ENCODE data around the gene MAPK8.

Gene MAPK8

GRCh38 chr10:48444861-48445841 lies 138.7 kb downstream of the MAPK8 start:
- no peak overlapping the region for H3K4me3 ChIP-seq (ENCODE audit: low read length)
- TF ChIP-seq ZNF274 (IDR thresholded peaks at IDR 0.05; ENCODE audit: low read depth, low read length) = no peak

- TF ChIP-seq ZNF274 (IDR thresholded peaks at IDR 0.05; ENCODE audit: low read depth, low read length) = no peak
- H3K4me3 ChIP-seq (ENCODE audit: low read length) = no peak overlapping the region
These were observed 139.5 kb downstream of the MAPK8 start for GRCh38 chr10:48445932-48446331.

DNA sequence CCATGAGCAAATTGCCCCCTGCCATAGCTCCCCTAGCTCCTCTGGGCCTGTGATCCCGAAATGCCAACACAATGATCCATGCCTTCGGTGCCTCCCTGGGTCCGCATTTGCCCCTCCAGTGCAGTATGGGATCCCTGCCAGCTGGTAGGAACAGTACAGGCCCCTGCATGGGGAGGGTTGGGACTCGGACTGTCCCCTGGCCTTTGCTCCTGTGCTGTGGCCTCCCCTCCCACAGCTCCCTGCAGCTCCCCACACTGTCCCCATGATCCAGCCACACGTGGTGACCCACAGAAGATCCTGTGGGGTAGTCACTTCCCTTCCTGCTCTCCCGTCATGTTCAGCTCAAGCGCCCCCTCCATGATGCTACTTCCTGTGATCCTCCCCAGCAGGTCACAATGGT lies 140.3 kb downstream of the MAPK8 start:
- TF ChIP-seq ZNF274 (IDR thresholded peaks at IDR 0.05; ENCODE audit: low read depth, low read length) = no peak
- no peak overlapping the region for H3K4me3 ChIP-seq (ENCODE audit: low read length)

GRCh38 chr10:48447356-48448215 lies 141.1 kb downstream of the MAPK8 start:
- no peak overlapping the region for H3K4me3 ChIP-seq (ENCODE audit: low read length)
- TF ChIP-seq ZNF274 (IDR thresholded peaks at IDR 0.05; ENCODE audit: low read depth, low read length) = no peak

- no peak overlapping the region for H3K4me3 ChIP-seq (ENCODE audit: low read length)
- TF ChIP-seq ZNF274 (IDR thresholded peaks at IDR 0.05; ENCODE audit: low read depth, low read length) = no peak
These were observed 142.3 kb downstream of the MAPK8 start for GRCh38 chr10:48448796-48449195.

DNA sequence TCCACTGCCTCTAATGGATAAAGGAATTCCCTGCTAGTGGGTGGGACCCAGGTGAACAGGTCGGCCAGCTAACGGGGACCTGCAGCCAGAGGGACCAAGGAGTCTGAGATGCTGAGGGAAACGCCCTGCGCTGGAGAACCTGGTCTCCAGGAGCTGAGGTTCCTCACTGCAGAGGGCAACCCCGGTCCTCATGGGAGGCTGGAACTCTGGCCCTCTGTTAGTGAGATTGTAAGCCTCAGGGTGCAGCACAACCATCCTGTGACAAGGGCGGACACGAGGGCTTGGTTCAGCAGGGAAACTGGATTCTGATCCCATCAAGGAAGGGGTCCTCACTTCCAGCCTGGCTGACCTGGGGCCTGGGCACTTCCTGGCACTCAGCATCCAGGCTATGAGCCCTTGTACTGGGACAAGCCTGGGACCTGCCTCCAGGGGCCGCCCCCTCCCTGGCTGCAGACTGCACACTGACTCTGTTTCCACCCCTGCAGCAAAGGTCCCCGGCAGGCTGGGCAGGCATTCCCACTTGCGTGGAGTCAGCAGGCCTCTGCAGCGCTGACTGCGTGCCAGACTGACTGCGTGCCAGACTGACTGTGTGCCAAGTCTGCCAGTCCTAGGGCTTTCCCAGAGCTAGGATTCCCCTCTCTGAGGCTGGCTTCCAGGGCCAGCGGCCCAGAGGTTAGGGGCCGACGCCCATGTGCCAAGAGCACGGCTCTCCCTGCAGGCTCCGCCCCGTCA lies 143.2 kb downstream of the MAPK8 start:
- H3K4me3 ChIP-seq (ENCODE audit: low read length) = no peak overlapping the region
- no peak for TF ChIP-seq ZNF274 (IDR thresholded peaks at IDR 0.05; ENCODE audit: low read depth, low read length)

DNA sequence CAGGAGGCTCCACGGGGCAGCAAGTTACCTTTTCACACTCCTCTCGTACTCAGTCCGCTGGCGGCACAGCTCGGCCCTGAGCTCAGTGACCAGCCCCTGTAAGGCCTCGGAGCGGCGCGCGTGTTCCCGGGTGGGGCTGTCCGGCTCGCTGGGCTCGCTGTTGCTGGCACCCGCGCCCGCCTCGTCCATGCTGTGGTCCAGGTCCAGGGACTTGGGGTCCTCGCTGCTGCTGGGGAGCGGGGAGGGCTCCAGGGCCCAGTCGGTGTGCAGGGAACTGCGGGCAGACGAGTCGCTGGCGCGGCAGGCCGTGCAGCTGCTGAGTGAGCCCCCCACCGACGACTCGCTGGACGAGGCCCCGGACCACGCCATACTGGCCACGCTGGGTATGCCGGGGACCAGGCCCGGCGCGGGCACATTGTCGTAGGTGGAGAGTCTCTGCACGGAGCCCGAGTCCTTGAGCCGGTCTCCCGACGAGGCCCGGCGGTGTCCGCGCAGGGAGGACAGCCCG lies 143.8 kb downstream of the MAPK8 start:
- no peak overlapping the region for H3K4me3 ChIP-seq (ENCODE audit: low read length)
- no peak for TF ChIP-seq ZNF274 (IDR thresholded peaks at IDR 0.05; ENCODE audit: low read depth, low read length)

DNA sequence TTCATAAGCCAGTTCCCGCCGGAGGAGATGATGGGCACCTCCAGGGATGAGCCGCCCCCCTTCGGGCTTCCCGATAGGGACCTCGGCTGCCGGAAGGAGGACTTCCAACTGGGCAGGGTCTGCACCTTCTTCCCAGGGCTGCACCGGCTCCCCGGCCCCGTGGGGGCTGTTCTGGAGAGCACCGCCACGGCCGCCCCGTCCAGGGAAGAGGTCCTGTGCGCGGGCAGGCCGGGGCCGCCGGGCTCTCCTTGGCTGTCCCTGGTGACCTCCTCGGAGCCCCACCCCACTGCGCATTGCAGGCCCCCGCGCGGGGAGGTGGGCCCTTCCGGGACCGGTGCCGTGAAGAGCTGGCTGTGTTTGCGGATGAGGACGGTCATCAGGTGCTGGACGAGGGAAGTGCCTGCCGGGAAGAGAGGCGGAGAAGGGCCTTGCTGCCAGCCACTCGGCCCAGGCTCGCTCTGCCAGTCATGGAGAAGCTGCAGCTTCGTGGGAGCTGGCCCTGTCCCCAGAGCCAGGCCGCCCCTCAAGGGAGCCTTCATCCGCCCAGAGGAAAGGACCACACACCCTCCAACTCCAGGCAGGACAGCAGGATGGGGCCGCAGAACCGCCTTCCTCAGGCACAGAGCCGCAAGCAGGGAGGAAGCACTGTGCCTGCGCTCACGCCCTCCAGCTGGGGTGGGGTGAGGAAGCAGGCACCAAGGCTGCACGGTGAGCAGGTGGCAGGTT lies 144.4 kb downstream of the MAPK8 start:
- no peak for TF ChIP-seq ZNF274 (IDR thresholded peaks at IDR 0.05; ENCODE audit: low read depth, low read length)
- H3K4me3 ChIP-seq (ENCODE audit: low read length) = no peak overlapping the region

- TF ChIP-seq ZNF274 (IDR thresholded peaks at IDR 0.05; ENCODE audit: low read depth, low read length) = no peak
- H3K4me3 ChIP-seq (ENCODE audit: low read length) = no peak overlapping the region
These were observed 145.7 kb downstream of the MAPK8 start for GRCh38 chr10:48451969-48452878.

- TF ChIP-seq ZNF274 (IDR thresholded peaks at IDR 0.05; ENCODE audit: low read depth, low read length) = no peak
- H3K4me3 ChIP-seq (ENCODE audit: low read length) = no peak overlapping the region
These were observed 146.5 kb downstream of the MAPK8 start for GRCh38 chr10:48452879-48453412.

DNA sequence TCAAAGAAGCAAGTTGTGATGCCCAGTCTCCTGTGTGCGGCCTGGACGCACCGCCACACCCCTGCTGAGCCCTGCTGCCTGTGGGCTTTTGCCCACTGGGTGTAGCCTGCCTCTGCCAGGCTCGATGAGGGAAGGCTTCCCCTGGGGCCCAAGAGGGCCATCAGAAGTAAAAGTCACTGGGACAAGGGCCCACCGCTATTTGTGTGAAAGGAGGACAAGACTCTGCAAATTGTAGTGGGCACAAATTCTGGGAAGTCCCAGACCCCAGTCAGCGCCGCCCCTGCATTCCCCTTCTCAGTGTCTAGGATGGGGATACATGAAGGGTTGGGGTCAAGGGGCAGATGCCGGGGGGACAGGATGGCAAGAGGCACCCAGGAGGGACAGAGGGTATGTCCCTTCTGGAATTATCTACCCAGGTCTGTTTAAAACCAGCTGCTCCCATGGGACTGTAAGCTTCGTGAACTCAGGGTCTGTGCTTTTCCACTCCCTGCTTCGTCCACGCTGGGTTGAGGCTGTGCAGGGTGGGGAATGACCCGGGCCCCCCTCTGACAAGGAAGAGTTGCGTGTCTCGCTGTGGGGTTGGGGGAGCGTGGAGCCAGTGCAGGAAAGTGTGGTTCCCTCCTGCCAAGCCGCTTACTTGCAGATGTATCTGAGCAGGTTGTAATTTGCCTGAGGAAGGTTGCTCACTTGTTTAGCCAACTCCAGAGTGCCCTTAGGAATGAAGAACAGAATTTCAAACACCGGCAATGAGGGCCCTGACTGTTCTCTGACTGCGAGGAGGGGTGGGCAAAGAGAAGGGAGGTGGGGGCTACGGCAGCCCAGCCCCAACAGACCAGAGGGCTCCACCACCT lies 147.2 kb downstream of the MAPK8 start:
- no peak overlapping the region for H3K4me3 ChIP-seq (ENCODE audit: low read length)
- TF ChIP-seq ZNF274 (IDR thresholded peaks at IDR 0.05; ENCODE audit: low read depth, low read length) = no peak
